H9 (cell line): Measurements from ENCODE around the gene RC3H2. TPM values are rescaled to one million over a fixed set of nuclear protein-coding genes. Genes with fewer than 3 reads are reported as not detected.

Experiments
- DNase-seq: peaks from one replicate; pipeline ENCODE4 v3.0.0-alpha.2; 2017
- H2AFZ ChIP-seq: one replicate; pipeline ENCODE4 v1.6.1; 2013; ENCODE audit warnings: mild to moderate bottlenecking, low read length, control low read depth, moderate library complexity
- H2AK5ac ChIP-seq: 2 replicates; pipeline ENCODE4 v1.6.1; 2013; ENCODE audit warnings: low read length, control low read depth, mixed read lengths; ENCODE audit not compliant: insufficient read length
- H2BK120ac ChIP-seq: one replicate; pipeline ENCODE4 v1.6.1; 2013; ENCODE audit warnings: low read depth, mild to moderate bottlenecking, low read length, control low read depth, inconsistent platforms; ENCODE audit not compliant: poor library complexity, severe bottlenecking
- H2BK12ac ChIP-seq: 2 replicates; pipeline ENCODE4 v1.6.1; 2013; ENCODE audit warnings: low read length, control low read depth, mixed read lengths, low read depth; ENCODE audit not compliant: insufficient read length
- H2BK15ac ChIP-seq: 2 replicates; pipeline ENCODE4 v1.6.1; 2013; ENCODE audit warnings: low read depth, low read length, control low read depth
- H2BK20ac ChIP-seq: one replicate; pipeline ENCODE4 v1.6.1; 2013; ENCODE audit warnings: low read depth, mild to moderate bottlenecking, low read length, control low read depth, inconsistent platforms; ENCODE audit not compliant: poor library complexity, severe bottlenecking
- H2BK5ac ChIP-seq: 2 replicates; pipeline ENCODE4 v1.6.1; 2013; ENCODE audit warnings: low read length, control low read depth, mixed read lengths; ENCODE audit not compliant: insufficient read length
- H3K14ac ChIP-seq: 2 replicates; pipeline ENCODE4 v1.6.1; 2013; ENCODE audit warnings: low read length, control low read depth; ENCODE audit not compliant: insufficient read depth
- H3K18ac ChIP-seq: 2 replicates; pipeline ENCODE4 v1.6.1; 2013; ENCODE audit warnings: low read depth, mild to moderate bottlenecking, mixed read lengths, low read length, control low read depth; ENCODE audit not compliant: insufficient read length
- H3K23ac ChIP-seq: 2 replicates; pipeline ENCODE4 v1.6.1; 2013; ENCODE audit warnings: low read length, control low read depth, mixed read lengths, low read depth; ENCODE audit not compliant: insufficient read length
- H3K23me2 ChIP-seq: 2 replicates; pipeline ENCODE4 v1.6.1; 2013; ENCODE audit warnings: low read depth, mild to moderate bottlenecking, mixed read lengths, low read length, control low read depth; ENCODE audit not compliant: insufficient read length, poor library complexity, severe bottlenecking
- H3K27ac ChIP-seq: 2 replicates; pipeline ENCODE4 v1.5.1; 2013; ENCODE audit warnings: low read length, control low read depth, mixed read lengths, low read depth; ENCODE audit not compliant: insufficient read length
- H3K27me3 ChIP-seq: 2 replicates; pipeline ENCODE4 v1.6.1; 2013; ENCODE audit warnings: low read length, control low read depth, inconsistent platforms; ENCODE audit not compliant: insufficient read depth
- H3K4ac ChIP-seq: 2 replicates; pipeline ENCODE4 v1.6.1; 2013; ENCODE audit warnings: low read depth, mild to moderate bottlenecking, control low read depth, inconsistent platforms, low read length, moderate library complexity
- H3K4me1 ChIP-seq: 2 replicates; pipeline ENCODE4 v1.6.1; 2013; ENCODE audit warnings: low read length, control low read depth, inconsistent platforms; ENCODE audit not compliant: insufficient read depth
- H3K4me2 ChIP-seq: 2 replicates; pipeline ENCODE4 v1.6.1; 2013; ENCODE audit warnings: low read length, control low read depth, mixed read lengths; ENCODE audit not compliant: insufficient read length, insufficient read depth
- H3K56ac ChIP-seq: 2 replicates; pipeline ENCODE4 v1.6.1; 2013; ENCODE audit warnings: low read depth, mild to moderate bottlenecking, mixed read lengths, low read length, control low read depth; ENCODE audit not compliant: insufficient read length
- H3K79me1 ChIP-seq: 2 replicates; pipeline ENCODE4 v1.6.1; 2013; ENCODE audit warnings: low read depth, mild to moderate bottlenecking, moderate library complexity, low read length, control low read depth, inconsistent platforms; ENCODE audit not compliant: insufficient read depth, poor library complexity, severe bottlenecking
- H3K79me2 ChIP-seq: 2 replicates; pipeline ENCODE4 v1.6.1; 2013; ENCODE audit warnings: low read length, control low read depth, inconsistent platforms; ENCODE audit not compliant: insufficient read depth
- H3K9ac ChIP-seq: 2 replicates; pipeline ENCODE4 v1.6.1; 2013; ENCODE audit warnings: low read length, control low read depth, mixed read lengths; ENCODE audit not compliant: insufficient read length; ENCODE audit errors: extremely low read depth
- H3K9me3 ChIP-seq: one replicate; pipeline ENCODE4 v1.6.1; 2013; ENCODE audit warnings: low read depth, low read length, inconsistent platforms; ENCODE audit not compliant: control insufficient read depth
- H3T11ph ChIP-seq: one replicate; pipeline ENCODE4 v1.6.1; 2013; ENCODE audit warnings: mild to moderate bottlenecking, low read length, control low read depth, inconsistent platforms
- H4K20me1 ChIP-seq: one replicate; pipeline ENCODE4 v1.6.1; 2013; ENCODE audit not compliant: control insufficient read depth, insufficient read length, insufficient read depth
- H4K5ac ChIP-seq: 2 replicates; pipeline ENCODE4 v1.6.1; 2013; ENCODE audit warnings: low read depth, mild to moderate bottlenecking, mixed read lengths, low read length, control low read depth; ENCODE audit not compliant: insufficient read length
- H4K8ac ChIP-seq: replicated peaks from 2 replicates; pipeline ENCODE4 v1.6.1; 2013; ENCODE audit warnings: low read length, control low read depth, mixed read lengths, low read depth; ENCODE audit not compliant: insufficient read length
- H4K91ac ChIP-seq: 2 replicates; pipeline ENCODE4 v1.6.1; 2013; ENCODE audit warnings: low read depth, mild to moderate bottlenecking, moderate library complexity, mixed read lengths, low read length, control low read depth; ENCODE audit not compliant: insufficient read length
- H3K27ac Mint-ChIP-seq, 3 experiments: 2 replicates in 2 of 3; 3 replicates in 1 of 3; pipeline ENCODE4 v1.8.0; 2020 to 2021; ENCODE audit warnings: mixed read lengths in 3 of 3, mild to moderate bottlenecking in 1 of 3, moderate library complexity in 1 of 3
- H3K27me3 Mint-ChIP-seq: 2 replicates; pipeline ENCODE4 v1.8.0; 2021; ENCODE audit warnings: low read depth, mild to moderate bottlenecking, moderate library complexity, mixed read lengths
- H3K36me3 Mint-ChIP-seq, 3 experiments: 2 replicates in 2 of 3; 3 replicates in 1 of 3; pipeline ENCODE4 v1.8.0; 2020 to 2021; ENCODE audit warnings: low read depth in 3 of 3, mixed read lengths in 3 of 3; ENCODE audit not compliant: insufficient read depth in 1 of 3
- H3K4me1 Mint-ChIP-seq, 2 experiments: 2 replicates each; pipeline ENCODE4 v1.8.0; 2020; ENCODE audit warnings: mixed read lengths in 2 of 2
- H3K4me3 Mint-ChIP-seq, 2 experiments: 2 replicates in 1 of 2; 3 replicates in 1 of 2; pipeline ENCODE4 v1.8.0; 2020 to 2021; ENCODE audit warnings: mild to moderate bottlenecking in 2 of 2, mixed read lengths in 2 of 2, moderate library complexity in 1 of 2
- H3K9me3 Mint-ChIP-seq, 2 experiments: 2 replicates in 1 of 2; 3 replicates in 1 of 2; pipeline ENCODE4 v1.8.0; 2020; ENCODE audit warnings: mild to moderate bottlenecking in 2 of 2, mixed read lengths in 2 of 2, moderate library complexity in 1 of 2
- CTCF ChIP-seq: fragments of 200-600 bp; sonication (generic); conservative IDR thresholded peaks from 3 replicates; pipeline ENCODE4 v1.8.0; 2021; ENCODE audit warnings: antibody characterized with exemption, mild to moderate bottlenecking
- WGBS: extraction: QIAGEN DNeasy Blood & Tissue Kit; methylation state at CpG from one replicate; pipeline ENCODE4 v1.1.7; 2013; ENCODE audit warnings: missing lambda C conversion rate, low lambda C conversion rate, mixed read lengths; ENCODE audit not compliant: insufficient read length; ENCODE audit errors: extremely low coverage; 5-methylcytosine and 5-hydroxymethylcytosine counted together
- total RNA-seq: library from RNA; stranded (reverse); gene quantifications from 2 replicates; pipeline ENCODE4 v1.2.1, GENCODE V29; 2021

Gene RC3H2
- total RNA-seq, 1 experiment from 2014 or later = 49.0 TPM

- Histone ChIP-seq H2AK5ac (no peak overlapping the region), H2BK12ac (no peak overlapping the region), H3K56ac (no peak overlapping the region), H4K5ac (no peak overlapping the region), H3K18ac (no peak overlapping the region), H3K27ac (no peak overlapping the region), H3K27me3 (no peaks in the 10 kb centered on the region), H2BK15ac (no peak overlapping the region), H3K23ac (no peak overlapping the region), H4K20me1 (no peaks in the 10 kb centered on the region), H3T11ph (no peak overlapping the region), H3K4me2 (no peak overlapping the region), H3K23me2 (no peaks in the 10 kb centered on the region), H3K14ac (no peak overlapping the region), H2AFZ (no peak overlapping the region), H3K9ac (no peak overlapping the region), H3K79me2 (peaks cover 36% of the 10 kb centered on the region), H2BK5ac (no peak overlapping the region), H3K4me1 (no peaks in the 10 kb centered on the region), H3K79me1 (peaks cover 9% of the 10 kb centered on the region), H4K8ac (no peak overlapping the region), H3K9me3 (no peaks in the 10 kb centered on the region), H3K4ac (no peak overlapping the region), H2BK120ac (no peak overlapping the region), H4K91ac (no peak overlapping the region), H2BK20ac (no peak overlapping the region)
- peak overlapping the region in 2 of 3 experiments; percentile 42 to 61; a peak in 3 of 7 replicates for H3K27ac Mint-ChIP-seq
- TF ChIP-seq CTCF = no peak
- no CpG with 5 or more reads among the region's 3 CpGs for WGBS
- H3K36me3 Mint-ChIP-seq = peaks cover 0 to 8% (median 3%) of the 10 kb centered on the region in 3 experiments; a peak in 4 of 7 replicates
- H3K4me3 Mint-ChIP-seq = no peak overlapping the region
- DNase-seq = no peak
- H3K4me1 Mint-ChIP-seq = peaks cover 20 to 47% of the 10 kb centered on the region in 2 experiments
- H3K27me3 Mint-ChIP-seq = no peaks in the 10 kb centered on the region
- H3K9me3 Mint-ChIP-seq = no peaks in the 10 kb centered on the region
Measured at GRCh38 chr9:122948313-122948712, 43.2 kb upstream of the RC3H2 start.
